Measurements from ENCODE around the gene STAP1.
A peak's percentile ranks its signal among the peaks of the same experiment; 100 is the strongest.

- TF ChIP-seq, protein P1, sequence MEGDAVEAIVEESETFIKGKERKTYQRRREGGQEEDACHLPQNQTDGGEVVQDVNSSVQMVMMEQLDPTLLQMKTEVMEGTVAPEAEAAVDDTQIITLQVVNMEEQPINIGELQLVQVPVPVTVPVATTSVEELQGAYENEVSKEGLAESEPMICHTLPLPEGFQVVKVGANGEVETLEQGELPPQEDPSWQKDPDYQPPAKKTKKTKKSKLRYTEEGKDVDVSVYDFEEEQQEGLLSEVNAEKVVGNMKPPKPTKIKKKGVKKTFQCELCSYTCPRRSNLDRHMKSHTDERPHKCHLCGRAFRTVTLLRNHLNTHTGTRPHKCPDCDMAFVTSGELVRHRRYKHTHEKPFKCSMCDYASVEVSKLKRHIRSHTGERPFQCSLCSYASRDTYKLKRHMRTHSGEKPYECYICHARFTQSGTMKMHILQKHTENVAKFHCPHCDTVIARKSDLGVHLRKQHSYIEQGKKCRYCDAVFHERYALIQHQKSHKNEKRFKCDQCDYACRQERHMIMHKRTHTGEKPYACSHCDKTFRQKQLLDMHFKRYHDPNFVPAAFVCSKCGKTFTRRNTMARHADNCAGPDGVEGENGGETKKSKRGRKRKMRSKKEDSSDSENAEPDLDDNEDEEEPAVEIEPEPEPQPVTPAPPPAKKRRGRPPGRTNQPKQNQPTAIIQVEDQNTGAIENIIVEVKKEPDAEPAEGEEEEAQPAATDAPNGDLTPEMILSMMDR (IDR thresholded peaks at IDR 0.05 in 2 of 3, conservative IDR thresholded peaks at IDR 0.05 in 1 of 3; ENCODE audit: control insufficient read depth in 2 of 3, extremely low read depth in 1 of 3, insufficient read depth in 1 of 3, low read depth in 3 of 3, low read length in 3 of 3), result no peak
- TF ChIP-seq POLR2A (IDR thresholded peaks at IDR 0.05; ENCODE audit: low read depth, low read length) (peak; percentile 99), FOXM1 (IDR thresholded peaks at IDR 0.05; ENCODE audit: low read depth, low read length) (no peak; the same call in 1 of the 2 replicates), TCF12 (IDR thresholded peaks at IDR 0.05; ENCODE audit: low read depth, low read length) (0 out of 2 replicates have a peak, but pooled peaks have one; percentile 18), ZSCAN29 (IDR thresholded peaks at IDR 0.05) (no peak), IRF3 (IDR thresholded peaks at IDR 0.05) (no peak), STAT3 (IDR thresholded peaks at IDR 0.05; ENCODE audit: low read depth, low read length) (no peak), NFXL1 (IDR thresholded peaks at IDR 0.05; ENCODE audit: borderline replicate concordance) (no peak)
Measured at GRCh38 chr4:67545199-67546003, 13.1 kb upstream of the STAP1 start, which contains the start of gene CENPC.

All from GM12878 (cell line).